GM19467 (cell line): ENCODE results near the gene LIMD2.

Source experiments
- ATAC-seq: cut with Tn5 transposase; IDR thresholded peaks from one replicate; pipeline ENCODE4 v1.9.1; 2021; ENCODE audit warnings: mild to moderate bottlenecking, moderate library complexity; ENCODE audit not compliant: unreplicated experiment

LIMD2 gene

DNA sequence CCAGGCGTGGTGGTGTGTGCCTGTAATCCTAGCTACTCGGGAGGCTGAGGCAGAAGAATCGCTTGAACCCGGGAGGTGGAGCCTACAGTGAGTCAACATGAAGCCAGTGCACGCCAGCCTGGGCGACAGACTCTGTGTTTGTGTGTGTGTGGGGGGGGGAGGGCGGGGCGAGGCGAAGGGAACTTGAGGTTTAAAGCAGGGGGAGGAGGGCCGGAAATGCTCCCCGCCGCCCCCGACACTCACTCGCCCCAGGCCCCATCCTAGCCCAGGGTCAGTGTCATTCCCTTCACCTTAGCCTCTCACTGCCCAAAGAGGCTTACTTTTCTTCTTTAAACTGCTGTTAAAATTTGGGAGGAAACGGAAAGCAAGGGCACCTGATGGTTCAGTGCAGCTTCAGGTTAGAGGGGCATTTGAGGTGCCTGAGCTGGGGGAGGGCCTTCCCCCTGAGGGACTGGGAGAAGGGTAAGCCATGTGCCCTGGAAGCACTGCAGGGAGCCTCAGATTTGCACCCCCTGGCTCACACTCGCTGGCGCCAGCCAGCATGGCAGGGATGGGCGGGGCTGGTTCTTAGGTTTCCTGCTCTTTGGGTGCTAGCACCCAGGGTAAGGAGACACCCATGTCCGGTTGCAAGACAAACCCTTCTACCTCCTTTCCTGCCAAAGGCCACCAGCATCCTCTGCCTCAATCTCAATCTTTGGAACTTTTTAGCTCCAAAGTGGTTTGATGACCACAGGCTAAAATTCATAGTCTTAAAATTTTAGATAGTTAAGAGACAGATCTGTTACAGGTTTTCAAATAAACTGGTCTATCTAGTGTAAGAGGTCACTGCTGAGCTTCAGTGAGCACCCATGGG is 2.2 kb upstream of the LIMD2 start:
- no peak for ATAC-seq

DNA sequence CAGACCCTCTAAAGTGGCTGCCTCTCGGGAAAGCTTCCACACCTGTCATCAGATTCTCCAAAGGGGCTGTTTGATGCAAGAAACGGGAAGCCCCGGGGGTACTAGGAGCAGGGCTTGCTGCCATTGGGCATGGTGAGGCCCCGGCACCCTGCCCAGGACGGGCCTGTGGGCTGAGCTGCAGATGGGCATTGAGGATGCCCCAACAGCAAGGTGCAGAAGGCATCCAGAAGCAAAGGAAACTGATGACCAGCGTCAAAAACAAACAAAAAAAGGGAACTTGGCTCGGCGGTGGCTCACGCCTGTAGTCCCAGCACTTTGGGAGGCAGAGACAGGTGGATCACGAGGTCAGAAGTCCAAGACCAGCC is 1.5 kb upstream of the LIMD2 start:
- no peak for ATAC-seq

DNA sequence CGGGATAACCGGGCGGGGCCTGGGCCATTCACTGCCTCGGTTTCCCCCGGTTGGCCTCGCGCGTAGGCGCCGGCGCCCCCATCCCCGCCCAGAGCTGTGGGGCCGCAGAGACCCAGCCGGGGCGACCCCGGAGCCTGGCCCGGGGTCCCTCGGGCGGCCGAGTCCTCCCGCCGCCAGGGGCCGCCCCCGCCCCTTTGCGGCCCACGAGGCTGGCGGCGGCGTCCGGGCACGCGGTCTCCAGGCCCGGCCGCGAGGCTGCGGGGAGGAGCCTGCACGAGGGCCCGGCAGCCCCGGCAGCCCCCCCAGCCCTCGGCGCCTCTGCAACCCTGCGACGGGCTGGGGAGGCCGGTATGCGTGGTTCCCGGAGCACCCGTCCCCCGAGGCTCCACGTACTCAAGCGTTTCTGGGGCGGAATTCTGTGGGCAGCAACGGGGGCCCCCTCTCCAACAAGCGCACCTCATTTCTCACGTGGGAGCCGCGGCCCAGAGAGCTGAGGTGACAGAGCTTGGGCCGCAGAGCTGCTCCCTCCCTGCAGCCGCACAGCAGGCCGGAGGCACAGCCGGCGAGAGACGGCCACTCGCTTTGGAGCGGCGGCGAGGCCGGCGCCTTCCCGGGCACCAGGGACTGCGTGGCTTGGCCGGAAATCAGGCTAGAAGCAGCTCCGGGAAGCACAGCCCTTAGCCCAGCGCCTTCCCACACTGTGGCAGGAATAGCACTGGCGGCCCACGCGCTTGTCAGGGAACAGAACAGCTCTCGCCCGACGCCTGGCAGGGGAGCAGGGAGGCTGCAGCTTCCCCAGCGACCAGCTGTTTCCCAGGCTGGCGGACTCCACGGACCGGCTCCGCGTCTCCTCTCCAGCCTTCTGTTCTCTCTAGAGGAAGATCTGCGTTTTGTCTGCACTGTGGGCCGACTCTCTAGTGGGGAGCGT is 867 bp upstream of the LIMD2 start:
- no peak for ATAC-seq

DNA sequence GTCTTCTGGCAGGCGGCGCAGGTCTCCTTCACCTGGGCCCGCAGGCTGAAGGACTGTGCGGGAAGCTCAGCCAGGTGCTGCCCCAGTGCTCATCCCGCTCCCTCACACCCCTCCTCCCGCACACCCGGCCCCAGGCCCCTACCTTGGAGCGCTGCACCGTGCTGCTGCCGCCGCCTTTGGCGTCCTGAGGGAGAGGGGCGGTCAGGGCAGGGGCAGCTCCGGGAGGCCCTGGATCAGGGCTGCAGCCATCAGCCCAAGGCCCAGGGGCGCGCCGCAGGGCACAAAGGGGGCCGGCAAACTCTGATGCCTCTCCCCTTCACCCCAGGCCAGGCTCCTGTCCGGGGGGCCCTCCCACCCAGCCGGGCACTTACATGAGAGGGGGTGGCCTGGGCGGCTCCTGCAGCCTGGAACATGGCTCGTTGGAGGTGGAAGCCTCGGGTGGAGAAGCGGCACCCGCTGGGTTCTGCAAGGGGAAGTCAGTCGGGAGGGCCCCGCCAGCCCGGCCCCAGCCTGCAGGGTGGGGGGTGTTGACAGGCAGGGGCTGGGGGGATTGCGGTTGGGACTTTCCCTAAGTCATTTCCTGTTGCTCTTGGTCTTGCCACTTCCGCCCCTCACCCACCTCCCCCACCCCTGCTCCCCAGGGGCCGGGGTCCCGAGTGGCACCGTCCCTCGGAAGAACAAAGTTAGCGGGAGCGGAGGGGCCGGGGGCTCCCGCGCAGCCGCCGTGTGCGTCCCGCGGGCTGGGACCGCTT is 863 bp downstream of the LIMD2 start:
- peak; percentile 21 for ATAC-seq

DNA sequence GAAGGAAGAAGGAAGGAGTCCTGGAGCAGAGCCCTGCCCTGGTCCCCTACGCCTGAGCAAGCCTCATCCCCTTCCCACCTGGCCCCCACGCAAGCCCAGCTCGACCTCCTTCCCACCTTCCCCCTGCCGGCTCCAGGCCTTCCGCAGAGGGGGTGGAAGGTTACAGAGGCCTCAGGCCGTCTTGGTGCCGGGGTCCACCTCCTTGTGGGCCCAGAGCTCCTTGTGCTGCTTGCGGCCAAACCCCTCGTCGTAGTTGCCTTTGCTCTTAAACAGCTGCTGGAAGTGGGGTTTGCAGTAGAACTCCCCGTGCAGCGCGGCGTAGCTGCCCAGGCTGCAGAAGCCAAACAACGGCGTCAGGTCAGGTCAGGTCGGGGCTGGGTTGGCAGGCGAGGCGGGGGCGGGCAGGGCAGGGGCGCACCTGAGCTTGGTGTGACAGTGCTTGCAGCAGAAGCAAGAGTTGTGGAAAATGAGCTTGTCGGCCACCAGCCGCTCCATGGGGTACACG is 1.5 kb downstream of the LIMD2 start:
- no peak for ATAC-seq

DNA sequence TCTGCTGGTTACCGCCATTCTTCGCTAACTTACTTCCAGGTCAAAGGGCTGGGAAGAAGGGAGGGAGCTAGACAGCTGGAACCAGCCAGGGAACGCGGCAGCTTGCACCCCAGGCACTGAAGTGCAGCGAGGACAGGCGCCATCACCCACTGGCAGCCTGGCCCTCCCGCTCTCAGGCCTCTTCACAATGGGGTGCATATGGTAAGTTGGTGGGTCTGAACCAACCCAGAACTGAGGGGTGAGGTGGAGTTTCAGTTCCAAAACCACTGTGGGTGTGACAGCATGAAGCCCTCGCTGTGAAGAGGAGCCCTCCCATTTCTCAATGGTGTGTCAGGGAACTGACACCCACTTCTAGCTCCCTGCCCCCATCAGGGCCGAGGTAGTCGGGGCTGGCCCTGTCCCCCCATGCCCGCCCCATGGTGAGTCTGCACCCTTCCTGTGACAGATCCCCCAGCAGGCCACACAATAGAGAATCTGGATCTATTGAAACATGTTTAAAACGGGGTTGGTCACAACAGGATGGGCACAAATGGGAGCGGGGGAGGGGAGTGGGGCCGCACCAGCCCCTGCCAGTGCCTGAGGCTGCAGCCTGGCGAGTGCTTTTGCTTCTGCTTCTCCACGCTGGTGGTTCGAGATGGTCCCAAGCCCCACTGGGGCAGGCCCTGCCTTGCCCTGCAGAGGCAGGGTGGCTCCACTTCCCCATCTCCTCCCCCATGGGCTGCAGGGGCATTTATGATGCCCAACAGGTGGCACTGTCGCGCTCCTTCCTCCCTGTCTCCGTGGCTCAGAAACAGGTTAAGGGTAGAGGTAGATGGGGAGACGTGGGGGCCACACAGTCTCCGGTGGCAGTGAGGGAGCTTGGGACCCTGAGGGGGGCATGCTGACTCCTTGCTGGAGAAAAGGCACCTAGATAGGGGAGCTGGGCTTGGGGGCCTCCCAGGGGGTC is 2.3 kb downstream of the LIMD2 start:
- ATAC-seq: no peak

DNA sequence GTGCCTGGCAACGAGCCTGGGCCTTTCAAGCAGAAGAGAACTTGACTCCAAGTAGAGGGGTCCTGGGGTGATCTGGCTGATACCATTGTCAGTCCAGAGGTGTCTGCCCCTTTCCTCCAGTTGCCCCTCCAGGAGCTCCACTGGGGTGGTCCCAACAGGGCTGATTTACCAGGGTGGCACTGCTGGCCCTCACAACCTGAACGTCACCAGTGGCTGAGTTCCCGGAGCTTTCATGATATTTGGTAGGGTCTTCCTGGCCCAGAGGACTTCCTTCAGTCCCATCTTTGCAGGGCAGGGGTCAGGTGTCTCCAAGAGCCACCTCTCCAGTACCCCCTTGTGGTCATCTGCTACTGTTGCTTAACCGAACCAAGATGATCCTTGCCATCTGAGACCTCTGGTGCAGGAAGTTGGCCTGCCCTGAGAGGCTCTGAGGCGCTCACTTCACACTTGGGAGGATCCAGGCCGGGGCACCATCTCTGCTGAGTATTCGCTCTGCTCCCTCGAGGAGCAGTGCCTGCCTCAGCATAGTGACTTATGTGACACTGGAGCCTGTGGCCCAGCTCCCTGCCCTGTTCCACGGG is 3.5 kb downstream of the LIMD2 start:
- ATAC-seq: no peak

DNA sequence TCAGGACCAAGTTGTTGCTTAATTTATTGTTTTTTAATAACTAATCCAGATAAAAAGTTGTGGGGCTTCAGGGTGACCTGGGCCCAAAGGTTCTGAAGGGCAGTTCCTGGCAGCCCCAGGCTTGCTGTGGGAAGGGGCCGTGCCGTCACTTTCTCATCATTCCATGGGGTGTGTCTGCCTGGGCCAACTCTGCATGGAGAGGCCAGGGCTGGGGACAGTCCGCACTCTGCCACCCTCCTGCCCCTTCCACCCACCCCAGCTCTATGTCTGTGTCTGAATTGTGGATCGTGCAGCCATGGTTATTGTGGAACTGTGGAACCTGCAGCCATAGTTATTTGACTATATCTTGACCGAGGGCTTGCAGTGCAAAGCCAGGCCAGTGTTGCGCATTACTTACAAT is 4.0 kb downstream of the LIMD2 start:
- ATAC-seq: no peak

DNA sequence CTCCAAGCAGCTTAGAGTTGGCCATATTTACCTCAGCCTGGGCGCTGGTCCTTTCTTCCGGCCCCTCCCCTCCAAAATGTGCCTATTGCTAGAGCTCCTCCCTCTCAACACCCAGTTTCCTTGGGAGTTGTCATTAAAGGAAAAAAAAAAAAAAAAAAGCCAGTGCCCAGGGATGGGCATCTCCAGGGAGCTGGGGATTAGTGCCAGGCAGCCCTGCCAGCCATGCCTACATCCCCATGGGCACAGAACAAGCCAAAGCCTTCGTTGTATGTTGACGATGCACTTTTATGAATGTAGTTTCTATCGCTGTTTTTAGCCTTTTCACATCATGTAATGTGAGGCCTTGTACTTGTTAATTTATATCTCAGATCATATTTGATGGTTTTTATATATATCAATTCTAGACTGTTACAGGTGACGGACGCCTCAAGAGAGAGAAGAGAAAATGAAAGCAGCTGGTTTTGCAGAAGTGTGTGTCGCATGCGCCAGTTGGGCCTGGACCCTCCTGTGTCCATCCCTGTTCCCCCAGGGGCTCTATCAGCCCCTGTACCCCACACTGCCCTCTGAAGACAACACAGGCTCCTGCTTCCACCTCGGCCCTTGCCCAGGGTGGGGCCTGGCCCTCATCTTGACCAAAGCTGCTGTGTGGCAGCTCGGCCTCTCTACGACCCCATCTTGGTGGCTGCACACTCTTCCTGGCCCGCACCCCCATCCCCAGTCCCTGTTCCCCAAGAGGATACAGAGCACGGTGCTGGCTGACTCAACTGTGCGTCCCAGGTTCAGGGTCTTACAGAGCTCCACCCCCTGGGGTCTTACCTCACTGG is 4.8 kb downstream of the LIMD2 start:
- no peak for ATAC-seq

DNA sequence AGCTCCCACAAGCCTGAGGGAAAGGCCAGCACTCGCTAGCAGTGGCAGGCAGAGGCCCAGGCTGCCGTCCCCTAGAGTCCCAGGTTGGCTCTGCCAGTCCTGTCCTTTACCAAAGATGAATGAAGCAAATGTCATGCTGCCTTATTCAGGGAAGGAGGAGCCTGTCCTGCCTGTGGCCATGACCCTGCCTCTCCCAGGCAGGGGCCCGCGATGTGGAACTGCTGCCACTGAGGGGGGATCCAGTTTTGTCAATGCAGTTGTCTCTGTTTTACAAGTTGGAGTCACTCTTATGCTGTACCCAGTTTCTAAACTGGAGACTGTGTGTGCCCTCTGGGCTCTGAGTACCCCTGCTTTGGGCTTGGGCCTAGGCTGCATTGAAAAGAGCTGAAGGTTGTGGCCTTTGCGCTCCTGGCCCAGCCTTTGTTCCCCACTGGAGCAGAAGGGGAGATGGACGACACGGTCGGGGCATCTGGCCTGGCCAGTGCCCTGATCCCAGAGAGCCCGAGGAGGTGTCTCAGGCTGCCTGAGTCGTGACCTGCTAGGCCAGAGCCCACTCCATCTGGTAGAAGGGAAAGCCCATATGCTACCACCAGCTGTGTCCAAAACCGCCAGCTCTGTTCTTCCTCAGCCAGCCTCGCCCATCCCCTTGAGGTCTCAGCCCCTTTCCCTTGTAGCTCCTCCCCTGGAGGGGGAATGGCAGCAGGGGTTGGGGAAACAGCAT is 5.5 kb downstream of the LIMD2 start:
- no peak for ATAC-seq

DNA sequence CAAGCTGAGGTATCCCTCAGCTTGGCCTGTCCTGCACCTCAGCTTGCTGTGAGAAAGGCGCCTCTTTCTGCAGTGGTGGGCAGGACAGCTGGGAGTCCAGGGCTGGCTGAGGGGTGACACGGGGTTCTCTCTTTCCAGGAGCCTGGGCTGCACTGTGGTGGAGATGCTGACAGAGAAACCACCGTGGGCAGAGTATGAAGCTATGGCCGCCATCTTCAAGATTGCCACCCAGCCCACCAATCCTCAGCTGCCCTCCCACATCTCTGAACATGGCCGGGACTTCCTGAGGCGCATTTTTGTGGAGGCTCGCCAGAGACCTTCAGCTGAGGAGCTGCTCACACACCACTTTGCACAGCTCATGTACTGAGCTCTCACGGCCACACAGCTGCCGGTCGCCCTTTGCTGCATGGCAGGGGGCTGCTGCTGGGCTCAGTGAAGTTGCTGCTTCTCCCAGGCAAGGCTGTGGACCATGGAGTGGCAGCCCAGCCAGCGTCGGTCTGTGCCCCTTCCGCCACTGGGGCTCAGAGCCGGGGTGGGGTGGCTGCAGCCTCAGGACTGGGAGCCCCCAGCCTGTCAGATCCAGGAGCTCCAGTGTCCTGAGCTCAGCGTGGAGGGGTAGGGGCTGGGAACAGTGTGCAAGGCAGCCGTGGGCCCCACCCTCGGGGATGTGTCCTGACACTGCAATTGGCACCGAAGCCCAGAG is 6.4 kb downstream of the LIMD2 start:
- no peak for ATAC-seq

DNA sequence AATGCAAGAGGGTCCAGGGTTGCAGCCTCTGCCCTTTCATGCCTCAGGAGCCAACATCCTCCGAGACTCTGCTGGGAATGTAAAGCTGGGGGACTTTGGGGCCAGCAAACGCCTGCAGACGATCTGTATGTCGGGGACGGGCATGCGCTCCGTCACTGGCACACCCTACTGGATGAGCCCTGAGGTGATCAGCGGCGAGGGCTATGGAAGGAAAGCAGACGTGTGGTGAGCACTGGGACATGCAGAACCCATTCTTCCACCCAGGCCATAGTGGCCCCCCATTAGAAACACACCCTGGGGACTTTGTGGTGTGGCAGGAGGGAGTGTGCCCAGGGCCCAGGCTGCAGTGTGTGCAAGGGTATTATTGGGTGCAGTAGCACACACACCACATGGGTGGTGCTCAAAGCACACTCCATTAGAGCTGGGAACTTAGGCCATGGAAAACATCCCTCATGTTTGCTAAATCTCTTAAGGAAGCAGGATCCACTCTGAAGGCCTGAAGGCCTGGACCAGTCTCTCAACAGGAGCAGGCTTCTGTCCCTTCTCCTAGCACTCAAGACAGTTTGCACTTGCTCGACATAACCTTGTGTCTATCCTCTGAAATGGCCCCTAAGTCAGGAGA is 7.6 kb downstream of the LIMD2 start:
- ATAC-seq: no peak

DNA sequence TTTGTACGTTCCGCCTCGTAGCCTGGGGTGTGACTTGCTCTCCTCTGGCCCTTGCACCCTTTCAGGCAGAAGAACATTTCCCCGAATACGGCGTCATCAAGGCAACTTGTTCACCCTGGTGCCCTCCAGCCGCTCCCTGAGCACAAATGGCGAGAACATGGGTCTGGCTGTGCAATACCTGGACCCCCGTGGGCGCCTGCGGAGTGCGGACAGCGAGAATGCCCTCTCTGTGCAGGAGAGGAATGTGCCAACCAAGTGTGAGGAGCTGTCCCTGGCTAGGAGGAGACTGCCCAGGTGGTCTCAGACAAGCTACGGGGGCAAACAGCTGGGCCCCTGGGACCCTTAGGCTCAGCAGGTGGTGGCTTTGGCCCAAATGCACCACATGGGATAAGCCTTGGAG is 10.4 kb downstream of the LIMD2 start:
- no peak for ATAC-seq

DNA sequence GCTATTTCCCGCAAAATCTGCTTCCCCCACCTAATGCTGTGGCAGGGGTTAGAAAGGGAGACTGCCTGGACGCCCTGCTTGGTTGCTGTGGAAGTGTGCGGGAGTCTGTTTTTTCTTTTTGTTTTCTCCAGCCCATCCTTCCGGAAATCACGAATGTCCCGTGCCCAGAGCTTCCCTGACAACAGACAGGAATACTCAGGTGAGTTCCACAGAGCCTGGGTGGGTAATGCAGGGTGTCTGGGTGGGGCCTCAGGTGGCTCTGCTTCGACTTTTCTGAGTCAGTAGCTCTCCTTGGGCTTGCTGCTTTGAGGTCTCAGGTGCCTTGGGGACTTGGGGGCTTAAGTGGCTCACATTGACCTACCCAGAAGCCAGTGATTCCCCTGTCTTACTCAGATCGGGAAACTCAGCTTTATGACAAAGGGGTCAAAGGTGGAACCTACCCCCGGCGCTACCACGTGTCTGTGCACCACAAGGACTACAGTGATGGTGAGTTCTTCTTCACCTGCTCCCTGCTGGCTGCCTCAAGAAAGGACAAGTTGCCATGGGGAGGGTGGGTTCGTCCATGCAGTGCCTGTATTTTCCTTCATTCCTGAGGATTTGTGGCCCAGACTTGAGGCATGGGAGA is 11.4 kb downstream of the LIMD2 start:
- ATAC-seq: no peak

DNA sequence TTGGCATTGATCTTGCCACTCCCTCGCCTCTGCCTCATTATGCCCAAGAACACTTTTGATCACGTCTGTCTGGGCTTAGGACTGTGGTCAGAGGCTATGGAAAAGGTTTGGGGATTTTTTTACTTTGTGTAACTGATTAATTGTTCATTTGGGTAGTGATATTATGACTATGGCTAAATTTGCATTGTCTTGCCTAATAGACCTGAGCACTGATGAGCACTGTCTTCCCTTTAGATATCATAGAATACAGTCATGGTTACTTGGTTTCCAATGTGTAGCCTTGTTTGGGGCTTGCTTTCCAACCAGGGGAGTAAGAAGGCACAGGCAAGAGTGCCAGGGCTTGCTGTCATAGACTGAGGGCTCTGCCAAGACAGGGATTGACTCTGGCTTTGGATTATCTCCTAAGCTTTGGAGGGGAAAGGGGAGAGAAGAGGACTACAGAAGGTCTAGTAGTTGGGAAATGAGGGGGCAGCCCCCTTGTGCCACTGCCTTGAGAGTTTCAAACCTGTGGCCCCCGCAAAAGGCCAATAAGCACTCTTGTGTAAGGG is 13.7 kb downstream of the LIMD2 start:
- no peak for ATAC-seq

DNA sequence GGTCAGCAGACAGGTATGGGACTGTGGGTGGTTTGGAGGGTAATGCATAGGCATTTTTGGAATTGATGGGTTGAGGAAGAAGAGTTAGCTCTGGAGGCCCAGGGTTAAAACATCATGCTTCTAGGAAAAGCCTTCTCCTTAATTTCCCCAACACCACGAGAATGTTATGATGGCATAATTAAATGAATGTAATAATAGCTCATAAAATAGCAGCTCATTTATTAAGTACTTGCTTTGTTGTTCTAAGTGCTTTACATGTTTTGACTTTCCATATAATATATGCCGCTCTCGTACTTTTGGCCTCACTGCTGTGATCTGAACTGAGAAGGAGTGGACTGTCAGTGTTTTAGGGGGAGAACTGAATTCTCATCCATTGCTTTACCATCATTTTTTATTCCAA is 14.3 kb downstream of the LIMD2 start:
- ATAC-seq: no peak
